K562 (cell line): ENCODE measurements around the gene KCNC3. TPM values are rescaled to one million over a fixed set of nuclear protein-coding genes. Genes with fewer than 3 reads are reported as not detected.

ENCODE experiments used
- CHD4 ChIP-seq: fragments of 200-600 bp; sonication (generic); IDR thresholded peaks from 3 replicates; pipeline ENCODE4 v1.6.1; 2012; ENCODE audit warnings: low read depth, mild to moderate bottlenecking, mixed read lengths, low read length, inconsistent platforms; ENCODE audit not compliant: insufficient read depth, insufficient replicate concordance, poor library complexity, severe bottlenecking
- GATAD2B ChIP-seq: fragments of 450-650 bp; IDR thresholded peaks from 2 replicates; pipeline ENCODE4 v1.6.1; 2017; ENCODE audit warnings: mild to moderate bottlenecking, borderline replicate concordance
- HEY1 ChIP-seq: fragments of 250-450 bp; sonication (Bioruptor Pico); IDR thresholded peaks from 2 replicates; pipeline ENCODE4 v1.5.0; 2020; ENCODE audit warnings: mild to moderate bottlenecking, moderate library complexity, borderline replicate concordance
- MYNN ChIP-seq, 2 experiments: sonication (generic); formaldehyde crosslinking in 1 of 2; IDR thresholded peaks; 2 replicates each; pipeline versions ENCODE4 v1.5.0 to v1.6.1; 2016 to 2020; ENCODE audit warnings: antibody characterized with exemption in 1 of 2, missing genetic modification reagents in 1 of 2
- NCOA6 ChIP-seq: fragments of 450-650 bp; IDR thresholded peaks from 2 replicates; pipeline ENCODE4 v1.6.1; 2017; ENCODE audit warnings: mild to moderate bottlenecking
- NCOR1 ChIP-seq: fragments of 450-650 bp; IDR thresholded peaks from 2 replicates; pipeline ENCODE4 v1.6.1; 2016; ENCODE audit warnings: mild to moderate bottlenecking, moderate library complexity
- RBM15 ChIP-seq: fragments of 200-400 bp; formaldehyde crosslinking; IDR thresholded peaks from 2 replicates; pipeline ENCODE4 v1.6.1; 2018; ENCODE audit warnings: mild to moderate bottlenecking, low read length, moderate library complexity; ENCODE audit not compliant: insufficient read depth
- SUPT5H ChIP-seq: fragments of 450-650 bp; IDR thresholded peaks from 2 replicates; pipeline ENCODE4 v1.6.1; 2016
- TARDBP ChIP-seq: fragments of 450-650 bp; IDR thresholded peaks from 2 replicates; pipeline ENCODE4 v1.6.1; 2016
- TEAD4 ChIP-seq, 2 experiments: sonication (generic) in 1 of 2; formaldehyde crosslinking in 1 of 2; IDR thresholded peaks; 2 replicates each; pipeline versions ENCODE4 v1.6.1 to v1.8.0; 2012 to 2022; ENCODE audit warnings: borderline replicate concordance in 1 of 2, inconsistent platforms in 1 of 2, low read length in 1 of 2, mild to moderate bottlenecking in 1 of 2, missing genetic modification reagents in 1 of 2
- ZBED1 ChIP-seq: IDR thresholded peaks from 2 replicates; pipeline ENCODE4 v1.6.1; 2014
- ZEB2 ChIP-seq: fragments of 450-650 bp; IDR thresholded peaks from 2 replicates; pipeline ENCODE4 v1.6.1; 2016
- ZFP30 ChIP-seq: fragments of 250-450 bp; sonication (Bioruptor Pico); IDR thresholded peaks from 2 replicates; pipeline ENCODE4 v1.8.0; 2022; ENCODE audit warnings: moderate library complexity, mild to moderate bottlenecking, inconsistent platforms, borderline replicate concordance
- ZNF146 ChIP-seq: IDR thresholded peaks from one replicate; pipeline ENCODE4 v1.6.1; 2018; ENCODE audit warnings: missing compliant biosample characterization; ENCODE audit not compliant: unreplicated experiment
- ZNF766 ChIP-seq: fragments of 200-800 bp; sonication (Bioruptor generic); conservative IDR thresholded peaks from 2 replicates; pipeline ENCODE4 v1.6.1; 2016; ENCODE audit warnings: missing genetic modification characterization, missing compliant biosample characterization
- polyA plus RNA-seq, 8 experiments: library from polyadenylated mRNA; depleted of rRNA in 4 of 8; stranded (reverse) in 5 of 8; unstranded in 3 of 8; fragments of >200 nt; fragmentation: Nextera tagmentation in 2 of 8; fragmentation: Illumina TruSeq in 1 of 8; extraction: Ambion mirVana in 2 of 8; extraction: Trizol in 1 of 8; gene quantifications; 2 replicates each; pipeline versions ENCODE4 v1.2.1 to v1.2.3, GENCODE V29; 2011 to 2014; ENCODE audit warnings: inconsistent platforms in 1 of 8, missing spikeins in 1 of 8
- total RNA-seq, 7 experiments: library from RNA; depleted of rRNA in 6 of 7; stranded (reverse); fragments of >200 nt in 6 of 7; fragmentation: Illumina TruSeq in 2 of 7; extraction: Trizol in 2 of 7; gene quantifications; 2 replicates each; pipeline versions ENCODE4 v1.2.1 to v1.2.3, GENCODE V29; 2011 to 2021; ENCODE audit warnings: low replicate concordance in 1 of 7
- TF ChIP-seq, protein P1 (sequence below): fragments of 450-650 bp; IDR thresholded peaks from 2 replicates; pipeline ENCODE4 v1.7.1; 2018; ENCODE audit warnings: mild to moderate bottlenecking, low read depth; ENCODE audit not compliant: partially characterized antibody
- TF ChIP-seq, protein P2 (sequence below): fragments of 250-450 bp; sonication (Bioruptor Pico); IDR thresholded peaks from 2 replicates; pipeline ENCODE4 v1.8.0; 2021; ENCODE audit warnings: moderate library complexity, mild to moderate bottlenecking, inconsistent platforms
- TF ChIP-seq, protein P3 (sequence below): fragments of 450-650 bp; IDR thresholded peaks from 2 replicates; pipeline ENCODE4 v1.6.1; 2016; ENCODE audit warnings: antibody characterized with exemption
- TF ChIP-seq, protein P4 (sequence below): sonication (generic); formaldehyde crosslinking; IDR thresholded peaks from 2 replicates; pipeline ENCODE4 v1.8.0; 2022; ENCODE audit warnings: missing genetic modification reagents, mild to moderate bottlenecking, moderate library complexity, borderline replicate concordance
- TF ChIP-seq, protein P5 (sequence below): sonication (generic); formaldehyde crosslinking; IDR thresholded peaks from 2 replicates; pipeline ENCODE4 v1.8.1; 2022; ENCODE audit warnings: missing genetic modification reagents

Gene KCNC3
- total and polyA plus RNA-seq, 9 of the 15 experiments (the other 6 are each of a cell fraction or from before 2014, with no cell fraction given): 0.03 to 26.2 (median 2.0) TPM

DNA sequence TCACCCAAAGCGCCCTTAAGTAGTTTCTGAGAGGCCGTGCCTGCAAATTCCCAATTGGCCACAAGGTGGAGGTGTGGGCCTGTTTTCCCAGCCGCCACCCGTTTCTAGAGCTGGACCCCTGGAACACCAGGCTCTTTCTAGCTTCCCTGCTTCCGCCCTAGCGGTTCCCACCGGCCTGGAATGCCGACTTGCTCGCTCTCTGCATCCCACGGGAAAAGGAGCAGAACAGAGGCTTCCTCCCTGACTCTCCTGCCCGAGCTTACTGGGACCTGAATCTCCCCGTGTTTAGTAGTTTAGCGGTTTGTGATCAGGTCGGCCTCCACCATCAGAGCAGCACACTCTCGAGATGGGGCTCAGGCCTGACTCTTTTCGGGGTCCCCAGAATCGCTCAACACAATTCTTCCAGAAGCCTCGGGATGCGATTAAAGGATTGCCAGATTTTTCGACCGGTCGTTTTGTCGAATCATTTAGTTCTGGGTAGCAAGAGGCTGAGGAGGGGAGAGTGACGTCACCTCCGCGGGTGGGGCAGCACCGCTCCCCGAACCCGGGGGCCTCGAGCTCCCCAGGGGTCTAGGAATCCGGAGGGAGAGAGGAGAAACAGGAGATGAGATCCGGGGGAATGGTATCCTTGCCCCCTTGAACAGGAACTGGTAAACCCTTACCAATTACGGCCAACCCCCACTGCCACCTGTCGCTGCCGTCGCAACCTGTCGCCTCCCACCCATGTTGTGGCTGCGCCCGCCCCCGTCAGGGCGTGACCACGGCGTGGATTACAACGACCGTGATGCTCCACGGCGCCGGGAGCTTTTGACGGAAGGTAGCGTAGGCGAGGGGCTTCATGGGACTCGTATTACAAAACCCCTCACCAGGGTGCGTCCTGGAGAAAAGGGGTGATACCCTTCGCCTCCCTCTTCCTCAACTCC, 28.3 kb upstream of the KCNC3 start (continued):
- TF ChIP-seq, protein P1, sequence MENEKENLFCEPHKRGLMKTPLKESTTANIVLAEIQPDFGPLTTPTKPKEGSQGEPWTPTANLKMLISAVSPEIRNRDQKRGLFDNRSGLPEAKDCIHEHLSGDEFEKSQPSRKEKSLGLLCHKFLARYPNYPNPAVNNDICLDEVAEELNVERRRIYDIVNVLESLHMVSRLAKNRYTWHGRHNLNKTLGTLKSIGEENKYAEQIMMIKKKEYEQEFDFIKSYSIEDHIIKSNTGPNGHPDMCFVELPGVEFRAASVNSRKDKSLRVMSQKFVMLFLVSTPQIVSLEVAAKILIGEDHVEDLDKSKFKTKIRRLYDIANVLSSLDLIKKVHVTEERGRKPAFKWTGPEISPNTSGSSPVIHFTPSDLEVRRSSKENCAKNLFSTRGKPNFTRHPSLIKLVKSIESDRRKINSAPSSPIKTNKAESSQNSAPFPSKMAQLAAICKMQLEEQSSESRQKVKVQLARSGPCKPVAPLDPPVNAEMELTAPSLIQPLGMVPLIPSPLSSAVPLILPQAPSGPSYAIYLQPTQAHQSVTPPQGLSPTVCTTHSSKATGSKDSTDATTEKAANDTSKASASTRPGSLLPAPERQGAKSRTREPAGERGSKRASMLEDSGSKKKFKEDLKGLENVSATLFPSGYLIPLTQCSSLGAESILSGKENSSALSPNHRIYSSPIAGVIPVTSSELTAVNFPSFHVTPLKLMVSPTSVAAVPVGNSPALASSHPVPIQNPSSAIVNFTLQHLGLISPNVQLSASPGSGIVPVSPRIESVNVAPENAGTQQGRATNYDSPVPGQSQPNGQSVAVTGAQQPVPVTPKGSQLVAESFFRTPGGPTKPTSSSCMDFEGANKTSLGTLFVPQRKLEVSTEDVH: peak; percentile 24
- TF ChIP-seq MYNN (IDR thresholded peaks at IDR 0.05) (0 out of 2 replicates have a peak, but pooled peaks have one; percentile 37), MYNN (CRISPR knock-in tag; IDR thresholded peaks at IDR 0.05) (no peak), ZBED1 (peak; percentile 69; the same call in 1 of the 2 replicates), GATAD2B (no peak; the same call in 1 of the 2 replicates), ZNF766 (0 out of 2 replicates have a peak, but pooled peaks have one; percentile 51), NCOA6 (no peak), ZNF146 (no peak), NCOR1 (peak; percentile 37), RBM15 (no peak), HEY1 (no peak), TARDBP (peak; percentile 28; the same call in 1 of the 2 replicates), ZEB2 (no peak), SUPT5H (peak; percentile 43), ZFP30 (no peak), CHD4 (no peak), TEAD4 (IDR thresholded peaks at IDR 0.05; ENCODE audit: low read length) (peak; percentile 5; the same call in 1 of the 2 replicates), TEAD4 (CRISPR knock-in tag; IDR thresholded peaks at IDR 0.05; ENCODE audit: borderline replicate concordance) (no peak)
- TF ChIP-seq, protein P2, sequence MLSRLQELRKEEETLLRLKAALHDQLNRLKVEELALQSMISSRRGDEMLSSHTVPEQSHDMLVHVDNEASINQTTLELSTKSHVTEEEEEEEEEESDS (CRISPR knock-in tag): no peak
- TF ChIP-seq, protein P3, sequence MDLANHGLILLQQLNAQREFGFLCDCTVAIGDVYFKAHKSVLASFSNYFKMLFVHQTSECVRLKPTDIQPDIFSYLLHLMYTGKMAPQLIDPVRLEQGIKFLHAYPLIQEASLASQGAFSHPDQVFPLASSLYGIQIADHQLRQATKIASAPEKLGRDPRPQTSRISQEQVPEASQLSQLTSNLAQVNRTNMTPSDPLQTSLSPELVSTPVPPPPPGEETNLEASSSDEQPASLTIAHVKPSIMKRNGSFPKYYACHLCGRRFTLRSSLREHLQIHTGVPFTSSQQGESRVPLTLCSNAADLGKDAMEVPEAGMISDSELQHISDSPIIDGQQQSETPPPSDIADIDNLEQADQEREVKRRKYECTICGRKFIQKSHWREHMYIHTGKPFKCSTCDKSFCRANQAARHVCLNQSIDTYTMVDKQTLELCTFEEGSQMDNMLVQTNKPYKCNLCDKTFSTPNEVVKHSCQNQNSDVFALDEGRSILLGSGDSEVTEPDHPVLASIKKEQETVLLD: 0 out of 2 replicates have a peak, but pooled peaks have one; percentile 29
- TF ChIP-seq, protein P4, sequence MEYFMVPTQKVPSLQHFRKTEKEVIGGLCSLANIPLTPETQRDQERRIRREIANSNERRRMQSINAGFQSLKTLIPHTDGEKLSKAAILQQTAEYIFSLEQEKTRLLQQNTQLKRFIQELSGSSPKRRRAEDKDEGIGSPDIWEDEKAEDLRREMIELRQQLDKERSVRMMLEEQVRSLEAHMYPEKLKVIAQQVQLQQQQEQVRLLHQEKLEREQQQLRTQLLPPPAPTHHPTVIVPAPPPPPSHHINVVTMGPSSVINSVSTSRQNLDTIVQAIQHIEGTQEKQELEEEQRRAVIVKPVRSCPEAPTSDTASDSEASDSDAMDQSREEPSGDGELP (CRISPR knock-in tag): peak; percentile 70; the same call in 1 of the 2 replicates
- TF ChIP-seq, protein P5, sequence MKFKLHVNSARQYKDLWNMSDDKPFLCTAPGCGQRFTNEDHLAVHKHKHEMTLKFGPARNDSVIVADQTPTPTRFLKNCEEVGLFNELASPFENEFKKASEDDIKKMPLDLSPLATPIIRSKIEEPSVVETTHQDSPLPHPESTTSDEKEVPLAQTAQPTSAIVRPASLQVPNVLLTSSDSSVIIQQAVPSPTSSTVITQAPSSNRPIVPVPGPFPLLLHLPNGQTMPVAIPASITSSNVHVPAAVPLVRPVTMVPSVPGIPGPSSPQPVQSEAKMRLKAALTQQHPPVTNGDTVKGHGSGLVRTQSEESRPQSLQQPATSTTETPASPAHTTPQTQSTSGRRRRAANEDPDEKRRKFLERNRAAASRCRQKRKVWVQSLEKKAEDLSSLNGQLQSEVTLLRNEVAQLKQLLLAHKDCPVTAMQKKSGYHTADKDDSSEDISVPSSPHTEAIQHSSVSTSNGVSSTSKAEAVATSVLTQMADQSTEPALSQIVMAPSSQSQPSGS (CRISPR knock-in tag): peak; percentile 95
